Upper lobe of right lung (tissue), 1 donor: Measurements from ENCODE around the gene IL10RA. TPM values are rescaled to one million over a fixed set of nuclear protein-coding genes. Genes with fewer than 3 reads are reported as not detected.
"Not testable (repeated sequence)": the region's sequence is repeated elsewhere in the genome, so short reads cannot be mapped to it uniquely, and the experiment has no call there.

ENCODE experiments used
- ATAC-seq: fragments of 200-7000 bp; cut with Tn5 transposase; one replicate; pipeline ENCODE4 v1.9.1; 2020; ENCODE audit warnings: mild to moderate bottlenecking, moderate library complexity
- DNase-seq: peaks from one replicate; pipeline ENCODE4 v3.0.0-alpha.2; 2020
- H3K27ac ChIP-seq: fragments of 200-600 bp; one replicate; pipeline ENCODE4 v1.8.0; 2022
- H3K27me3 ChIP-seq: fragments of 200-600 bp; one replicate; pipeline ENCODE4 v1.8.0; 2022; ENCODE audit warnings: mild to moderate bottlenecking
- H3K36me3 ChIP-seq: fragments of 200-600 bp; one replicate; pipeline ENCODE4 v1.8.0; 2022
- H3K4me1 ChIP-seq: fragments of 200-600 bp; one replicate; pipeline ENCODE4 v1.8.0; 2022
- H3K4me3 ChIP-seq: fragments of 200-600 bp; one replicate; pipeline ENCODE4 v1.8.0; 2022; ENCODE audit warnings: mild to moderate bottlenecking
- H3K9me3 ChIP-seq: fragments of 200-600 bp; one replicate; pipeline ENCODE4 v1.8.0; 2022
- CTCF ChIP-seq: fragments of 200-600 bp; IDR thresholded peaks from one replicate; pipeline ENCODE4 v1.8.0; 2022; ENCODE audit warnings: antibody characterized with exemption
- intact Hi-C: fragments of 100-400 bp; cut with DNase I; formaldehyde crosslinking; loops from one replicate; pipeline ENCODE4 v1.11.0; 2022
- total RNA-seq: library from RNA; stranded (reverse); fragmentation: NEBNext Ultra II Directional; extraction: Animal tissue kit (Norgen Biotek cat#: 25700); gene quantifications from one replicate; pipeline ENCODE4 v1.2.1, GENCODE V29; 2021
- donor health status: DM: no; HTN: yes; CAD: no; lungs with severe emphysema.

The IL10RA gene
- total RNA-seq, 1 donor from 2014 or later: 33.8 TPM

GRCh38 chr11:117944554-117944953 lies 41.6 kb upstream of the IL10RA start:
- Histone ChIP-seq H3K27ac (no peak overlapping the region), H3K9me3 (no peaks in the 10 kb centered on the region), H3K4me1 (peaks cover 4% of the 10 kb centered on the region), H3K36me3 (no peaks in the 10 kb centered on the region), H3K4me3 (no peak overlapping the region), H3K27me3 (no peaks in the 10 kb centered on the region)
- no peak for TF ChIP-seq CTCF
- ATAC-seq (no peak), DNase-seq (no peak)
- intact Hi-C loops: loop anchor here (10.0 kb wide), 1 partner anchor 110 kb away; no protein-coding TSS in a partner anchor

GRCh38 chr11:117945047-117945810 lies 41.0 kb upstream of the IL10RA start:
- peak; percentile 12 for TF ChIP-seq CTCF
- ATAC-seq: no peak
- Histone ChIP-seq H3K4me3 (no peak overlapping the region), H3K27ac (no peak overlapping the region), H3K9me3 (no peaks in the 10 kb centered on the region), H3K36me3 (no peaks in the 10 kb centered on the region), H3K27me3 (no peaks in the 10 kb centered on the region), H3K4me1 (peaks cover 6% of the 10 kb centered on the region)
- intact Hi-C loops: loop anchor here (5.0 to 10.0 kb wide), 2 partner anchors 103 to 110 kb away; no protein-coding TSS in a partner anchor
- DNase-seq: no peak

GRCh38 chr11:117946156-117946841 lies 39.9 kb upstream of the IL10RA start:
- Histone ChIP-seq H3K4me1 (peaks cover 14% of the 10 kb centered on the region), H3K9me3 (no peaks in the 10 kb centered on the region), H3K27ac (no peak overlapping the region), H3K27me3 (no peaks in the 10 kb centered on the region), H3K4me3 (no peak overlapping the region), H3K36me3 (no peaks in the 10 kb centered on the region)
- no peak for ATAC-seq
- DNase-seq: no peak
- intact Hi-C loops: loop anchor here (5.0 to 10.0 kb wide), 2 partner anchors 104 to 109 kb away; no protein-coding TSS in a partner anchor
- no peak for TF ChIP-seq CTCF

- ATAC-seq: peak; percentile 98
- DNase-seq: peak; percentile 92
- Histone ChIP-seq H3K4me3 (no peak overlapping the region), H3K27ac (no peak overlapping the region), H3K36me3 (no peaks in the 10 kb centered on the region), H3K27me3 (no peaks in the 10 kb centered on the region), H3K9me3 (no peaks in the 10 kb centered on the region), H3K4me1 (peaks cover 19% of the 10 kb centered on the region)
- peak; percentile 99 for TF ChIP-seq CTCF
- intact Hi-C loops: loop anchor here (5.0 to 10.0 kb wide), 2 partner anchors 105 to 108 kb away; no protein-coding TSS in a partner anchor
These were observed 39.2 kb upstream of the IL10RA start for GRCh38 chr11:117946842-117947526.

GRCh38 chr11:117947751-117948150 lies 38.4 kb upstream of the IL10RA start:
- not testable (repeated sequence) for H3K36me3 ChIP-seq, H3K9me3 ChIP-seq, DNase-seq, ATAC-seq, H3K4me3 ChIP-seq, H3K27me3 ChIP-seq, H3K27ac ChIP-seq
- peaks cover 19% of the 10 kb centered on the region for H3K4me1 ChIP-seq
- intact Hi-C loops: loop anchor here (5.0 to 10.0 kb wide), 2 partner anchors 105 to 107 kb away; no protein-coding TSS in a partner anchor

GRCh38 chr11:117948466-117948865 lies 37.7 kb upstream of the IL10RA start:
- not testable (repeated sequence) for H3K9me3 ChIP-seq, H3K27ac ChIP-seq, H3K27me3 ChIP-seq, ATAC-seq, H3K4me3 ChIP-seq, H3K36me3 ChIP-seq, DNase-seq
- H3K4me1 ChIP-seq: peaks cover 25% of the 10 kb centered on the region
- intact Hi-C loops: loop anchor here (5.0 to 10.0 kb wide), 2 partner anchors 106 kb away; no protein-coding TSS in a partner anchor
